HG03066 (cell line): Measurements from ENCODE around the gene RPS28.
"Not testable (repeated sequence)": the region's sequence is repeated elsewhere in the genome, so short reads cannot be mapped to it uniquely, and the experiment has no call there.

Source experiments
- ATAC-seq: cut with Tn5 transposase; IDR thresholded peaks from one replicate; pipeline ENCODE4 v1.9.1; 2021; ENCODE audit warnings: low read depth; ENCODE audit not compliant: unreplicated experiment

Gene RPS28

GRCh38 chr19:8321067-8321985 is at the start of gene RPS28, which contains the start of gene NDUFA7:
TSS of gene RPS28 (plus strand) at chr19:8321496. CDS start at chr19:8321531, 35 bp downstream.
TSS of gene NDUFA7 (minus strand) at chr19:8321375. CDS start at chr19:8321358, 17 bp downstream.
- ATAC-seq = peak; percentile 79

- ATAC-seq = not testable (repeated sequence)
Measured at GRCh38 chr19:8276508-8276907, 44.8 kb upstream of the RPS28 start.

- not testable (repeated sequence) for ATAC-seq
Measured at GRCh38 chr19:8291337-8291736, 30.0 kb upstream of the RPS28 start.

- ATAC-seq = no peak
Measured at GRCh38 chr19:8302357-8302691, 19.0 kb upstream of the RPS28 start.

- ATAC-seq = no peak
Measured at GRCh38 chr19:8302734-8303133, 18.6 kb upstream of the RPS28 start.

GRCh38 chr19:8304841-8305621 is 16.3 kb upstream of the RPS28 start:
- no peak for ATAC-seq

GRCh38 chr19:8305798-8306197 is 15.5 kb upstream of the RPS28 start:
- no peak for ATAC-seq

- ATAC-seq = no peak
Measured at GRCh38 chr19:8306235-8307054, 14.9 kb upstream of the RPS28 start.

GRCh38 chr19:8307400-8307964 is 13.8 kb upstream of the RPS28 start:
- no peak for ATAC-seq

- ATAC-seq = peak; percentile 59
Measured at GRCh38 chr19:8307965-8308866, 13.1 kb upstream of the RPS28 start, which contains the start of gene CD320. TSS of gene CD320 (minus strand) at chr19:8308358. CDS start at chr19:8308290, 68 bp downstream.

GRCh38 chr19:8308891-8309291 is 12.4 kb upstream of the RPS28 start:
- no peak for ATAC-seq

GRCh38 chr19:8310342-8311055 is 10.8 kb upstream of the RPS28 start:
- ATAC-seq = no peak

GRCh38 chr19:8311461-8312260 is 9.6 kb upstream of the RPS28 start:
- no peak for ATAC-seq

GRCh38 chr19:8314981-8315640 is 6.2 kb upstream of the RPS28 start:
- not testable (repeated sequence) for ATAC-seq

GRCh38 chr19:8316351-8317125 is 4.8 kb upstream of the RPS28 start:
- ATAC-seq = no peak

GRCh38 chr19:8318835-8319234 is 2.5 kb upstream of the RPS28 start:
- ATAC-seq = not testable (repeated sequence)
